Pancreas (tissue), 10 donors: ENCODE data around the gene CAPZB. TPM values are rescaled to one million over a fixed set of nuclear protein-coding genes. Genes with fewer than 3 reads are reported as not detected.

Experiments used
- ATAC-seq, 4 donors: fragments of 200-7000 bp; cut with Tn5 transposase; one replicate each; pipeline versions ENCODE4 v1.8.0 to v1.9.1; 2020; ENCODE audit warnings: mild to moderate bottlenecking in 4 of 4, moderate library complexity in 4 of 4
- DNase-seq, 6 donors: peaks; one replicate each; pipeline ENCODE4 v3.0.0-alpha.2; 2020
- FAIRE-seq: peaks from 2 replicates; lab custom pipeline; 2012; peaks lifted over from hg19 to GRCh38; lab: Jason Lieb, UNC
- H3K27ac ChIP-seq, 4 donors: fragments of 200-600 bp; sonication (generic); 1 replicate in 3 of 4; 2 replicates in 1 of 4; pipeline versions ENCODE4 v1.5.0 to v1.8.0; 2020
- H3K27me3 ChIP-seq, 4 donors: fragments of 200-600 bp; one replicate each; pipeline ENCODE4 v1.8.0; 2021
- H3K36me3 ChIP-seq, 3 donors: fragments of 200-600 bp; sonication (generic) in 1 of 3; one replicate each; pipeline versions ENCODE4 v1.5.0 to v1.8.0; 2020 to 2021
- H3K4me1 ChIP-seq, 3 donors: fragments of 200-600 bp; one replicate each; pipeline ENCODE4 v1.8.0; 2021
- H3K4me3 ChIP-seq, 4 donors: fragments of 200-600 bp; sonication (generic) in 2 of 4; one replicate each; pipeline versions ENCODE4 v1.5.0 to v1.8.0; 2020 to 2021
- H3K9me3 ChIP-seq, 4 donors: fragments of 200-600 bp; one replicate each; pipeline ENCODE4 v1.8.0; 2021
- CTCF ChIP-seq, 4 donors: fragments of 200-600 bp; sonication (generic) in 3 of 4; IDR thresholded peaks; one replicate each; pipeline versions ENCODE4 v1.5.0 to v1.8.0; 2021; ENCODE audit warnings: antibody characterized with exemption in 4 of 4
- WGBS, 2 donors: extraction: QIAGEN DNeasy Blood & Tissue Kit; methylation state at CpG; one replicate each; pipeline ENCODE4 v1.1.7; 2013; 5-methylcytosine and 5-hydroxymethylcytosine counted together
- intact Hi-C, 3 donors: fragments of 100-400 bp; cut with DNase I; formaldehyde crosslinking; loops; one replicate each; pipeline versions ENCODE4 v1.11.1 to v1.14.2; 2022
- polyA plus RNA-seq, 2 donors: library from polyadenylated mRNA; stranded (reverse); fragments of 200-250 nt; gene quantifications; one replicate each; pipeline ENCODE4 v1.2.3, GENCODE V29; 2013
- total RNA-seq, 6 donors: library from RNA; stranded (reverse); fragmentation: NEBNext Ultra II Directional in 4 of 6; extraction: Animal tissue kit (Norgen Biotek cat#: 25700) in 4 of 6; gene quantifications; one replicate each; pipeline versions ENCODE4 v1.2.1 to v1.2.4, GENCODE V29; 2021 to 2023
- donor health status: healthy with polysubstance abuse.
- donor health status: DM: no; HTN: no; CAD: no; lungs with moderate emphysema.
- donor health status: DM: no; HTN: no; CAD: no.
- donor health status: control.
- donor health status: control.
- donor health status: Bipolar disorder and iron deficiency.
- donor health status: DM: yes; HTN: yes; CAD: no.
- donor health status: DM: no; HTN: no; CAD: no.
- donor health status: DM: no; HTN: no; CAD: no.
- donor health status: DM: yes; HTN: yes; CAD: no.

The CAPZB gene
- total and polyA plus RNA-seq, 8 donors, result 43.2 to 124 (median 74.9) TPM

GRCh38 chr1:19462781-19463503, 22.4 kb downstream of the CAPZB start:
- peaks cover 8 to 11% (median 9%) of the 10 kb centered on the region in 3 donors for H3K4me1 ChIP-seq

GRCh38 chr1:19461220-19461554, 24.2 kb downstream of the CAPZB start:
- H3K4me1 ChIP-seq, result peaks cover 5 to 16% (median 8%) of the 10 kb centered on the region in 3 donors
- WGBS, 2 donors, result 79 to 80% methylated on average over 6 of the region's 6 CpGs
- TF ChIP-seq CTCF (IDR thresholded peaks at IDR 0.05), result no peak
- no peak for ATAC-seq
- intact Hi-C loops, result no loop called here
- FAIRE-seq, result no peak
- H3K27me3 ChIP-seq, result no peaks in the 10 kb centered on the region
- H3K36me3 ChIP-seq, result no peaks in the 10 kb centered on the region
- no peak overlapping the region for H3K4me3 ChIP-seq
- DNase-seq, result no peak
- no peak overlapping the region for H3K27ac ChIP-seq
- no peaks in the 10 kb centered on the region for H3K9me3 ChIP-seq

More at GRCh38 chr1:19462781-19463503, 22.4 kb downstream of the CAPZB start:
- Histone ChIP-seq H3K27ac (peak overlapping the region in 1 of 4 donors; percentile 5), H3K36me3 (no peaks in the 10 kb centered on the region), H3K4me3 (no peak overlapping the region), H3K9me3 (no peaks in the 10 kb centered on the region), H3K27me3 (no peaks in the 10 kb centered on the region)
- FAIRE-seq (no peak), ATAC-seq (peak in 3 of 4 donors; percentile 18 to 44 (median 19)), DNase-seq (no peak)
- 64 to 70% methylated on average over 10 of the region's 10 CpGs for WGBS, 2 donors
- intact Hi-C loops, result no loop called here
- TF ChIP-seq CTCF (IDR thresholded peaks at IDR 0.05), result no peak

- Histone ChIP-seq H3K4me1 (peaks cover 5 to 16% (median 7%) of the 10 kb centered on the region in 3 donors), H3K27me3 (no peaks in the 10 kb centered on the region), H3K4me3 (no peak overlapping the region), H3K36me3 (no peaks in the 10 kb centered on the region), H3K9me3 (no peaks in the 10 kb centered on the region), H3K27ac (no peak overlapping the region)
- intact Hi-C loops, result no loop called here
- DNase-seq (no peak), ATAC-seq (no peak), FAIRE-seq (no peak)
- TF ChIP-seq CTCF (IDR thresholded peaks at IDR 0.05), result no peak
- 90 to 91% methylated on average over 11 to 12 of the region's 12 CpGs for WGBS, 2 donors
These were observed 24.7 kb downstream of the CAPZB start for GRCh38 chr1:19460535-19461219.

GRCh38 chr1:19458815-19459417, 26.4 kb downstream of the CAPZB start:
- no peak overlapping the region for H3K4me3 ChIP-seq
- FAIRE-seq, result no peak
- DNase-seq, result no peak
- H3K4me1 ChIP-seq, result peaks cover 0 to 22% (median 0%) of the 10 kb centered on the region in 3 donors
- H3K9me3 ChIP-seq, result no peaks in the 10 kb centered on the region
- 40 to 65% methylated on average over 6 of the region's 6 CpGs for WGBS, 2 donors
- intact Hi-C loops, result no loop called here
- no peak overlapping the region for H3K27ac ChIP-seq
- peak in 1 of 4 donors; percentile 55 for ATAC-seq
- no peak for TF ChIP-seq CTCF (IDR thresholded peaks at IDR 0.05)
- H3K36me3 ChIP-seq, result no peaks in the 10 kb centered on the region
- no peaks in the 10 kb centered on the region for H3K27me3 ChIP-seq
